GM19438 (cell line): ENCODE results near the gene POLG.
"Not testable (repeated sequence)": the region's sequence is repeated elsewhere in the genome, so short reads cannot be mapped to it uniquely, and the experiment has no call there.

ENCODE experiments used
- ATAC-seq: cut with Tn5 transposase; IDR thresholded peaks from one replicate; pipeline ENCODE4 v1.9.1; 2021; ENCODE audit warnings: low read depth; ENCODE audit not compliant: unreplicated experiment

Gene POLG

GRCh38 chr15:89299896-89300295, 34.7 kb downstream of the POLG start:
- no peak for ATAC-seq

GRCh38 chr15:89293012-89293411, 41.6 kb downstream of the POLG start:
- ATAC-seq = no peak

DNA sequence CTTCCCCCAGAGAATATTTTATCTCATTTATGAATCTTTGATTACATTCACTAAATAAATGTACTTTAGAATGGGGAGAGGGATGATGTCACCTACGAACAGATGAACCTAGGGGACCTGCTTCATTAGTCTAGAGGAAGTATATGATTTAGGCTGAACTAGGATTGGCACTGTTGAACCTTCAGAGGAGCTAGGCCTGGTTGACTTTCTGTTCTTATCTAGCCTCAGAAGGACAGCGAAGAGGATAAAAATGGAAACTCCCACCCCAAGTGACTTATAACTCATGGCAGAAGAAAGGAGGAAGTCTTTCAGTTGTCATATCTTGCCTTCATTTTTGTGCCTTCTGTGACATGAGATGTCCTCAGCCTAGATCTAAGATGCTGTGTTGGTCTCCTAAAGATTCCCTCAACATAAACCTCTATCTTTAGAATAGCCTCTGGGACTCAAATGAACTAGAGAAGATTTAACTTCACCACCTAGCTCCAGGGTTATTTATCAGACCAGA, 42.6 kb downstream of the POLG start:
- no peak for ATAC-seq

DNA sequence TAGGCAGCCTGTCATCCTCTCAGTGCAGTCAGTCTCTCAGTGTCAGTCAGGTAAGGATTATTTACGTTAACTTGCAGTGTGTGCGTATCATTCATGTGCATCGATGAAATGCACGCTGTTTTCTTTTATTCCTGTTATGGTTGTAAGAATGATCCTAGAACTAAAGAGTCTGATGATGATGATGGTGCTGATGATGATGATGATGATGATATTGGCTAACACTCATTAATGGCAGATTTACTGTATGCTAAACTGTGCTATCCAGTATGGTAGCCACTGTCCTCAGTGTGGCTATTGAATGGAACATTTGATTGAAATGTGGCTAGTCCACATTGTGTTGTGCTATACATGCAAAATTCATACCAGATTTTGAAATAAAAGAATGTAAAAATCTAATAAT, 51.4 kb downstream of the POLG start:
- ATAC-seq = no peak

GRCh38 chr15:89282631-89283030, 52.0 kb downstream of the POLG start:
- ATAC-seq = no peak

- ATAC-seq = no peak
Measured at GRCh38 chr15:89278307-89278706, 56.3 kb downstream of the POLG start.

- not testable (repeated sequence) for ATAC-seq
Measured at GRCh38 chr15:89277281-89277680, 57.3 kb downstream of the POLG start.
